Hypothalamus (tissue), 51 donors: ENCODE results near the gene TNIK.
"Not testable (repeated sequence)": the region's sequence is repeated elsewhere in the genome, so short reads cannot be mapped to it uniquely, and the experiment has no call there.

Source experiments
- DNase-seq, 51 donors: peaks; one replicate each; lab custom pipeline; 2025; lab: John Stamatoyannopoulos, UW

The TNIK gene

GRCh38 chr3:171422855-171423254 is 37.4 kb downstream of the TNIK start:
- not testable (repeated sequence) for DNase-seq

GRCh38 chr3:171420667-171421066 is 39.5 kb downstream of the TNIK start:
- peak in 12 of 51 donors; percentile 2 to 63 (median 18) for DNase-seq

GRCh38 chr3:171419457-171419856 is 40.7 kb downstream of the TNIK start:
- peak in 9 of 51 donors; percentile 1 to 41 (median 8) for DNase-seq

GRCh38 chr3:171417813-171418212 is 42.4 kb downstream of the TNIK start:
- DNase-seq: no peak

GRCh38 chr3:171417137-171417536 is 43.1 kb downstream of the TNIK start:
- no peak for DNase-seq

GRCh38 chr3:171416666-171417065 is 43.5 kb downstream of the TNIK start:
- DNase-seq: no peak

GRCh38 chr3:171416061-171416460 is 44.1 kb downstream of the TNIK start:
- DNase-seq: no peak

- no peak for DNase-seq
Measured at GRCh38 chr3:171415070-171415469, 45.1 kb downstream of the TNIK start.

- DNase-seq: no peak
Measured at GRCh38 chr3:171412473-171412872, 47.7 kb downstream of the TNIK start.

GRCh38 chr3:171412054-171412453 is 48.2 kb downstream of the TNIK start:
- DNase-seq: no peak

- DNase-seq: no peak
Measured at GRCh38 chr3:171410186-171410585, 50.0 kb downstream of the TNIK start.

GRCh38 chr3:171407759-171408158 is 52.4 kb downstream of the TNIK start:
- DNase-seq: no peak

GRCh38 chr3:171404376-171404967 is 55.7 kb downstream of the TNIK start:
- no peak for DNase-seq

- DNase-seq: peak in 1 of 51 donors; percentile 5
Measured at GRCh38 chr3:171402281-171402680, 57.9 kb downstream of the TNIK start.

- no peak for DNase-seq
Measured at GRCh38 chr3:171401432-171401831, 58.8 kb downstream of the TNIK start.

GRCh38 chr3:171399842-171400241 is 60.4 kb downstream of the TNIK start:
- DNase-seq: peak in 6 of 51 donors; percentile 6 to 26 (median 20)

GRCh38 chr3:171398343-171398742 is 61.9 kb downstream of the TNIK start:
- DNase-seq: no peak

GRCh38 chr3:171397089-171397488 is 63.1 kb downstream of the TNIK start:
- no peak for DNase-seq

GRCh38 chr3:171396048-171396447 is 64.2 kb downstream of the TNIK start:
- DNase-seq: no peak

GRCh38 chr3:171393032-171393744 is 67.0 kb downstream of the TNIK start:
- DNase-seq: peak in 4 of 51 donors; percentile 6 to 17 (median 14)

- DNase-seq: no peak
Measured at GRCh38 chr3:171391432-171391831, 68.8 kb downstream of the TNIK start.
